ENCODE data around the gene ANGPTL2.
A peak's percentile ranks its signal among the peaks of the same experiment; 100 is the strongest.
"Not testable (repeated sequence)": the region's sequence is repeated elsewhere in the genome, so short reads cannot be mapped to it uniquely, and the experiment has no call there.

ANGPTL2 gene, protein sequence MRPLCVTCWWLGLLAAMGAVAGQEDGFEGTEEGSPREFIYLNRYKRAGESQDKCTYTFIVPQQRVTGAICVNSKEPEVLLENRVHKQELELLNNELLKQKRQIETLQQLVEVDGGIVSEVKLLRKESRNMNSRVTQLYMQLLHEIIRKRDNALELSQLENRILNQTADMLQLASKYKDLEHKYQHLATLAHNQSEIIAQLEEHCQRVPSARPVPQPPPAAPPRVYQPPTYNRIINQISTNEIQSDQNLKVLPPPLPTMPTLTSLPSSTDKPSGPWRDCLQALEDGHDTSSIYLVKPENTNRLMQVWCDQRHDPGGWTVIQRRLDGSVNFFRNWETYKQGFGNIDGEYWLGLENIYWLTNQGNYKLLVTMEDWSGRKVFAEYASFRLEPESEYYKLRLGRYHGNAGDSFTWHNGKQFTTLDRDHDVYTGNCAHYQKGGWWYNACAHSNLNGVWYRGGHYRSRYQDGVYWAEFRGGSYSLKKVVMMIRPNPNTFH

DNA sequence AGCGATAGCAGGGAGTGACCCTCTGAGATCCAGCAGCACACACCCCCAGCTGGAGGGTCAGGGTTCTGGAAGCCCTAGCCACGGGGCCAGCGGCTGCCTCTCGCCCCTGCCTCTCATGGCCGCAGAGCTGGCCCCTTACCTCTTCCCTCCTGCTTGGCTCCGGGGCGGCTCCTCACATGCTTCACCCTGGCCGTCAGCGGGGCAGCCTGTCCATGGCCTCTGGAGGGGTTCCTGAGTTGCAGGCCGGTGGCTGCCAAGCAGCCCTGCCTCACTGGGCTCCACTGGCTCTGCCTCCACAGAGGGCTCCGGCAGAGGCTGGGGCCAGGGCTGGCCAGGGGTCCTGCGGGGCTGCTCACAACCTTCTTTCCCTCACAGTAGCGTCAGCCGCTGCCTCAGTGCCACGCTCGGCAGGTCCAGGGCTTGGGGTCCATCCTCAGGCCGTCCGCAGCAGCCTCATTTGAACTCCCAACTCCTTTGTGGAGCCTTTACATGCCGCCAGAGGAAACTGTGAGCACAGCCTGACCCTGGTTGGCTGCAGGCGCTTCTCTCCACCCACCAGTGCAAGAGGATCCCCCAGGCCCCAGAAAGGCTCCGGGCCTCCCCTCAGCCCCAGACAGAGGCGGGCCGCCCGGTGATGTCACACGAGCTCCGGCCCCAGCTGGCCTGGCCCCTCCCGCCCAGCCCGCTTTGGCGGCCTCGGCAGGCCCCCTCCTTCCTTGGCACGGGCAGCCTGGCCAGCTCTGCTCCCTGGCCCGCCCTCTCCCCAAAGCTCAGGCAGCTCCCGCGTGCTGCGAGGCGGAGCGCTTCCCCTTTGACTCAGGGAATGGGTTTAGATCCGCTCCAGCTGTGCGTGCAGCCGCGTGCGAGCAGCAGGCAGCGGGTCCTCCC, at the start of gene ANGPTL2:
ANGPTL2 (minus strand) TSS at position 460 of the 888 bp plus-strand sequence. CDS start 13,904 bp downstream, outside the sequence.
- DNase-seq (ENCODE audit: low spot score) = peak; percentile 49
- TF ChIP-seq, protein P1, sequence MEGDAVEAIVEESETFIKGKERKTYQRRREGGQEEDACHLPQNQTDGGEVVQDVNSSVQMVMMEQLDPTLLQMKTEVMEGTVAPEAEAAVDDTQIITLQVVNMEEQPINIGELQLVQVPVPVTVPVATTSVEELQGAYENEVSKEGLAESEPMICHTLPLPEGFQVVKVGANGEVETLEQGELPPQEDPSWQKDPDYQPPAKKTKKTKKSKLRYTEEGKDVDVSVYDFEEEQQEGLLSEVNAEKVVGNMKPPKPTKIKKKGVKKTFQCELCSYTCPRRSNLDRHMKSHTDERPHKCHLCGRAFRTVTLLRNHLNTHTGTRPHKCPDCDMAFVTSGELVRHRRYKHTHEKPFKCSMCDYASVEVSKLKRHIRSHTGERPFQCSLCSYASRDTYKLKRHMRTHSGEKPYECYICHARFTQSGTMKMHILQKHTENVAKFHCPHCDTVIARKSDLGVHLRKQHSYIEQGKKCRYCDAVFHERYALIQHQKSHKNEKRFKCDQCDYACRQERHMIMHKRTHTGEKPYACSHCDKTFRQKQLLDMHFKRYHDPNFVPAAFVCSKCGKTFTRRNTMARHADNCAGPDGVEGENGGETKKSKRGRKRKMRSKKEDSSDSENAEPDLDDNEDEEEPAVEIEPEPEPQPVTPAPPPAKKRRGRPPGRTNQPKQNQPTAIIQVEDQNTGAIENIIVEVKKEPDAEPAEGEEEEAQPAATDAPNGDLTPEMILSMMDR (IDR thresholded peaks at IDR 0.05; ENCODE audit: extremely low read depth, missing control alignments) = no peak

DNA sequence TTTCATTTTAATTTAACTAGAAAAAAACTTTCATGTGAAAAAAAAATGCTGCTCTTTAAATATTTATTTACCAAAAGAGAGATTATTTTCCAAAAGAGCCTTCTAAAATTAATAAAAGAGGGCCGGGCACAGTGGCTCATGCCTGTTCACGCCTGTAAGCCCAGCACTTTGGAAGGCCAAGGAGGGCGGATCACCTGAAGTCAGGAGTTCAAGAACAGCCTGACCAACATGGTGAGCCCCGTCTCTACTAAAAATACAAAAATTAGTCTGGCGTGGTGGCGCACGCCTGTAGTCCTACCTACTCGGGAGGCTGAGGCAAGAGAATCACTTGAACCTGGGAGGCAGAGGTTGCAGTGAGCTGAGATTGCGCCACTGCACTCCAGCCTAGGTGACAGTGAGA, 48.9 kb upstream of the ANGPTL2 start:
- DNase-seq (ENCODE audit: low spot score) = not testable (repeated sequence)

DNA sequence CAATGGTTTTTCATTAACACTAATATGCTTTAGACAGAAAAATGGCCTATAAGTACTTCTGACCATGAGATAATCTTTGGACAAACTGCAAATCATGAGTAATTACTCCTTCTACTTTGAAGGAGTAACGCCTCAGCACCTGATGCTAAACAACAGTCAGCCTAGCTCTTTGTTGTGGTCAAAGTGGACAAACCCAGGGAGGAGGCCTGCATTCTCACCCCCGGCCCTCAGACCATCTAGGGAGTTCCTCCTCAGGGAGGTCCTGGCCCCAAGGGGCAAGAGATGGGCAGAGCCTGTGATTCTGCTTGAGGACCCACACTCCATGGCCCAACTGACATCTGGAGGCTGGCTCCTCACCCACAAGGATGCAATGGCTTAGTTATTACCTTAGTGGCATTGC, 48.2 kb upstream of the ANGPTL2 start:
- TF ChIP-seq, protein P1 (IDR thresholded peaks at IDR 0.05; ENCODE audit: extremely low read depth, missing control alignments) = no peak

DNA sequence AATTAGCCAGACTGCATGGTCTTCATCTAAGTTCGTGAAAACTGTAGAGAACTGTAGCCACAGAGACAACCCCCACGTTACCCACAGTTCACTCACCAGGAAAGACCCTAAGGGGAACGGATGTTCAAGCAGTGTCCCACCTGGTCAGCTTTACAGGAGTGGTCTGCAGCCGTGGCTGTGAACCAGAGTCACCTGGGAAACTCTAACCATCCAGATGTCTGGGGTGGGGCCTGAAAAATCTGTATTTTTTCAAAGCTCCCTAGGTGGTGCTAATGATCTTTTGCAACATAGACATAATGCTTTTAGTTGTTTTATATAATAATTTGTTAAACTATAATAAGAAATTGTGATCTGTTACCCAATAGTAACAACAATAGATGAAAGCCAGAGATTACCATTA, 47.7 kb upstream of the ANGPTL2 start:
- TF ChIP-seq, protein P1 (IDR thresholded peaks at IDR 0.05; ENCODE audit: extremely low read depth, missing control alignments) = no peak
- no peak for DNase-seq (ENCODE audit: low spot score)

More for the DNA sequence above, 48.2 kb upstream of the ANGPTL2 start:
- peak; percentile 47 for DNase-seq (ENCODE audit: low spot score)

DNA sequence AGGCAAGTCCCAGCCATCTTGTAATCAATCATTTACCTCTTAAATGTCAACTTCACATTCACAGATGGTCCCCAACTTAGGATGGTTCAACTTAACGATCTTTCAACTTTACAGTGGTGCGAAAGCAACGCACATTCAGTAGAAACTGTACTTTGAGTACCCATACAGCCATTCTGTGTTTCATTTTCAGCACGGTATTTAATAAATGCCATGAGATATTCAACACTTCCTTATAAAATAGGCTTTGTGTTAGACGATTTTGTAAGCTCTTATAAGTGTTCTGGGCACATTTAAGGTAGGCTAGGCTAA, 47.1 kb upstream of the ANGPTL2 start:
- DNase-seq (ENCODE audit: low spot score) = no peak
- TF ChIP-seq, protein P1 (IDR thresholded peaks at IDR 0.05; ENCODE audit: extremely low read depth, missing control alignments) = no peak

DNA sequence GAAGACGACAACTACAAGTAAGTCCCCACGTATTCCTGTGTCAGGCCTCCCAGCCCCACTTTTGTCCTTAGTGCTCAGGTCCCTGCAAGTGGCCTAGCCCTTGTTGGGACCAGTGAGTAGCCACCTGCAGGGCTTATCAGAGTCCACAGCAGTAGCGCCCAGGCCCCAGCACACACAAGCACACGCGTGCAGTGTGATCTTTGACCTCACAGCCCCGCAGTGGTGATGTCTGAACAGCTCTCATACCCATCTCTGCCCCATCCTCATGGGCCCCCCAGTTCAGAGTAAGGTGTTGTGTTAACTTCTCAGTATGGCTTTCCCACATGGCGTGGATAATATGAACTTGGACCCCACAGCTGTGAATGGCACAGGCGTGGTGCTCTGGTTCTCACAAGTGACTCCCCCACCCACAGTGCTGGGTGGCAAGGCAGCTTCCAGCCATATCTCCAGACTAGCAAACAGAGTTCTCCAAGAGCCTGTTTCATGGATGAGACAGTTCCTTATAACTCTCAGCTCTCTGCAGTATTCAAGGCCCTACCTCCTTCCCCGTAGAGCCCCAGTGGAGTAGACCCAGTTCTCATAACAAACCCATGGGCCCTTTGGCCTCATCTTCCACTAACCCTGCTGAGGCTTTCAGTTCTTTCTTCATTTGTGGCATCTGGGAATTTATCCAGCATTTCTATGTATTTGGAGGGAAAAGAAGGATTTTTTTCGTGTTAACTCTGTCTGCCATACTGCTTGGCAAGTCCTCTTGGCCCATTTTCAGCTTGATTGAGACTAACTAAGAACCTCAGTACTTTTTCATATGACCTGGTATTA, 46.5 kb upstream of the ANGPTL2 start:
- DNase-seq (ENCODE audit: low spot score) = no peak
- TF ChIP-seq, protein P1 (IDR thresholded peaks at IDR 0.05; ENCODE audit: extremely low read depth, missing control alignments) = no peak

DNA sequence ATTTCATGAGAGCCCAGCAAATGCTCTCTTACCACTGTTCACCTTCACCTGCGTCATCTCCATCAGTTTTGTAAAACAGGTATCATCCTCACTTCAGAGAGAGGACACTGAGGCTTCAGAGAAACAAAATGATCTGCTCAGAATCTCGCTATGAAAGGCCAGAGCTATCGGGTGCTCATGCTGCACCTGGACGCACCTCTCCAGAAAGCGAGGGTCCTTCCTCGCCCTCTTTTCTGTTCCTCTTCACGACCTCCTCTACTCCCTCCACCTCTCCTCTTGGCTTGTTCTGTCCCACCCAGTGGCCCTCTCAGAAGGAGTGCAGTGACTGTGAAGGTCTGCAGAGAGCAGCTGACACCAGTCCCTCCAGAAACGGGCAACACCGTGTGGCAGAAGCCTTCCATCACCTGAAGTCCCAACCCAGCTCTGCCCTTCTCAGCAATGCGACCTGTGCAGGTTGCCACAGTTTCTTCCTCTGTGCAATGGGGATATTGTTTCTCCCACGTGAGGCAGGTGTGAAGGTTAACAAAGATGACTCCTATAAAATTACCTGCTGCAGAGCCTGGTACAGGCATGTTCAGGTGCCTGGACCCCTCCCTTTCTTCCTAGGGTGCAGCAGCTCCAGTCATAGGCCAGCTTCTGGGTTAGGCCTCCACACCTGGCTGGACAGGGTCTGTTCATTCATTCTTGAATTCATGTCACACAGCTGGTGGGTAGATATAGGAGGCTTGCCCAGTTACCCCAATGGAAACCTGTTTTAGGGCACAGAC, 45.3 kb upstream of the ANGPTL2 start:
- TF ChIP-seq, protein P1 (IDR thresholded peaks at IDR 0.05; ENCODE audit: extremely low read depth, missing control alignments) = no peak
- no peak for DNase-seq (ENCODE audit: low spot score)
